WTC11 (cell line): ENCODE data around the gene IGFBP5.

ENCODE experiments used
- CREB1 ChIP-seq: sonication (generic); formaldehyde crosslinking; IDR thresholded peaks from 2 replicates; pipeline ENCODE4 v1.8.0; 2023; ENCODE audit warnings: mild to moderate bottlenecking, missing genetic modification reagents
- JUN ChIP-seq: sonication (generic); formaldehyde crosslinking; IDR thresholded peaks from 2 replicates; pipeline ENCODE4 v1.8.0; 2023; ENCODE audit warnings: mild to moderate bottlenecking, missing genetic modification reagents
- MYBL2 ChIP-seq: sonication (generic); formaldehyde crosslinking; IDR thresholded peaks from 2 replicates; pipeline ENCODE4 v1.8.1; 2023; ENCODE audit warnings: mild to moderate bottlenecking, moderate library complexity, missing genetic modification reagents
- TP53 ChIP-seq: sonication (generic); formaldehyde crosslinking; IDR thresholded peaks from 2 replicates; pipeline ENCODE4 v1.8.1; 2023; ENCODE audit warnings: mild to moderate bottlenecking, missing genetic modification reagents
- TF ChIP-seq, protein P1 (sequence below): fragments of 200-600 bp; IDR thresholded peaks from 2 replicates; pipeline ENCODE4 v1.8.0; 2022; ENCODE audit warnings: antibody characterized with exemption
- TF ChIP-seq, protein P2 (sequence below): sonication (generic); formaldehyde crosslinking; IDR thresholded peaks from 2 replicates; pipeline ENCODE4 v1.8.0; 2022; ENCODE audit warnings: mild to moderate bottlenecking, missing genetic modification reagents
- TF ChIP-seq, protein P3 (sequence below): sonication (generic); formaldehyde crosslinking; IDR thresholded peaks from 2 replicates; pipeline ENCODE4 v1.8.1; 2022; ENCODE audit warnings: missing genetic modification reagents, borderline replicate concordance

DNA sequence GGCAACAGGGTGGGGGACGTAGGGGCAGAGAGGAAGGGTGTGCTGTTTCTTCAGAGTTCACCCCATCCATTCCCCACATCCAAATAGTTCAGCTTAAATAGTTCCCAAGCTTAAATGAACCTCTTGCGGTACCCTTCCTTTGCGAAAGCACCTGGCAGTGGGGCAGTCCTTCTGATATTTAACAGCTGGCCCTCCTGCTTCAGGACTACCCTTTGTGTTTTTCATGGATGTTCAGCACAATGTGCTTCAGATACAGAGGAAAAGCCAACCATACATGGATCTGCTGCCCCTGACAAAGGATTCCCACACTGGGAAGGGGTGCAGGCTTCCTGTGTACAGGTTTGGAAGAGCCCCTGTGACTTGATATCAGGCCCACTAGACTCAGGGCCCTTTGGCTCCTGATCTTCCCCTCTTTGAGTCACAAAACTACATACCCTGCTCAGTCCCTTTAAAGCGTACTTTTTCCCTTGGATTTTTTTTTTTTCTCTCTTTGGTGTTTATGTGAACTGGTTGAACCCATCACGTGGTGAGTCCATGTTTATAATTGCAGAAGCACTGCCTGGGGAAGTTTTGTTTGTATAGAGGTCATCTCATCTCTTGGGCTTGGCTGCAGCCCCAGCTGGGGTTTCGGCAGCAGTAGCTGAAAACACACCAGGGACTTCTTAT, 45.3 kb upstream of the IGFBP5 start:
- TF ChIP-seq MYBL2 (CRISPR knock-in tag) (no peak), TP53 (CRISPR knock-in tag) (no peak), JUN (CRISPR knock-in tag) (no peak), CREB1 (CRISPR knock-in tag) (no peak)
- TF ChIP-seq, protein P1, sequence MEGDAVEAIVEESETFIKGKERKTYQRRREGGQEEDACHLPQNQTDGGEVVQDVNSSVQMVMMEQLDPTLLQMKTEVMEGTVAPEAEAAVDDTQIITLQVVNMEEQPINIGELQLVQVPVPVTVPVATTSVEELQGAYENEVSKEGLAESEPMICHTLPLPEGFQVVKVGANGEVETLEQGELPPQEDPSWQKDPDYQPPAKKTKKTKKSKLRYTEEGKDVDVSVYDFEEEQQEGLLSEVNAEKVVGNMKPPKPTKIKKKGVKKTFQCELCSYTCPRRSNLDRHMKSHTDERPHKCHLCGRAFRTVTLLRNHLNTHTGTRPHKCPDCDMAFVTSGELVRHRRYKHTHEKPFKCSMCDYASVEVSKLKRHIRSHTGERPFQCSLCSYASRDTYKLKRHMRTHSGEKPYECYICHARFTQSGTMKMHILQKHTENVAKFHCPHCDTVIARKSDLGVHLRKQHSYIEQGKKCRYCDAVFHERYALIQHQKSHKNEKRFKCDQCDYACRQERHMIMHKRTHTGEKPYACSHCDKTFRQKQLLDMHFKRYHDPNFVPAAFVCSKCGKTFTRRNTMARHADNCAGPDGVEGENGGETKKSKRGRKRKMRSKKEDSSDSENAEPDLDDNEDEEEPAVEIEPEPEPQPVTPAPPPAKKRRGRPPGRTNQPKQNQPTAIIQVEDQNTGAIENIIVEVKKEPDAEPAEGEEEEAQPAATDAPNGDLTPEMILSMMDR = no peak
- TF ChIP-seq, protein P2, sequence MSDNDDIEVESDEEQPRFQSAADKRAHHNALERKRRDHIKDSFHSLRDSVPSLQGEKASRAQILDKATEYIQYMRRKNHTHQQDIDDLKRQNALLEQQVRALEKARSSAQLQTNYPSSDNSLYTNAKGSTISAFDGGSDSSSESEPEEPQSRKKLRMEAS (CRISPR knock-in tag) = no peak
- TF ChIP-seq, protein P3, sequence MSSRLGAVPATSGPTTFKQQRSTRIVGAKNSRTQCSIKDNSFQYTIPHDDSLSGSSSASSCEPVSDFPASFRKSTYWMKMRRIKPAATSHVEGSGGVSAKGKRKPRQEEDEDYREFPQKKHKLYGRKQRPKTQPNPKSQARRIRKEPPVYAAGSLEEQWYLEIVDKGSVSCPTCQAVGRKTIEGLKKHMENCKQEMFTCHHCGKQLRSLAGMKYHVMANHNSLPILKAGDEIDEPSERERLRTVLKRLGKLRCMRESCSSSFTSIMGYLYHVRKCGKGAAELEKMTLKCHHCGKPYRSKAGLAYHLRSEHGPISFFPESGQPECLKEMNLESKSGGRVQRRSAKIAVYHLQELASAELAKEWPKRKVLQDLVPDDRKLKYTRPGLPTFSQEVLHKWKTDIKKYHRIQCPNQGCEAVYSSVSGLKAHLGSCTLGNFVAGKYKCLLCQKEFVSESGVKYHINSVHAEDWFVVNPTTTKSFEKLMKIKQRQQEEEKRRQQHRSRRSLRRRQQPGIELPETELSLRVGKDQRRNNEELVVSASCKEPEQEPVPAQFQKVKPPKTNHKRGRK = no peak
